Measurements from ENCODE around the gene P2RY8. TPM values are rescaled to one million over a fixed set of nuclear protein-coding genes. Genes with fewer than 3 reads are reported as not detected.
"Not testable (repeated sequence)": the region's sequence is repeated elsewhere in the genome, so short reads cannot be mapped to it uniquely, and the experiment has no call there.

Gene P2RY8
- total RNA-seq, 1 experiment from 2014 or later = not detected

DNA sequence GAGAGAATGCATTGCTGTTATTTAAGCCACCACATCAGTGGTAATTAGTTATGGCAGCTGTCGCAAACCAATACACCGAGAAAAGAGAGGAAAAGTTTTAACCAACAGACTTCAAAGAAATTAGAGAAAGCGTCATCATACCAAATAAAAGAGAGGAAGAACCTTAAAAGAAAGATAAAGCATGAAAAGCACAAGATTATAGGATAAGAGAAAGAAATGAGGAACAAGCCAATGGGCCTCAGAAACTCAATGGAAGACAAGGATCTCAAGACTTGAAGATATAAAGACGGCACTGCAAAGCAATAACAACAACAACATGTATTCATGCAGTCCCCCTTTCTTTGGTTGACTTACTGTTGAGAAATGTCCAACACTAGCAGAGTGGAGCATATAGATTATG is 61.5 kb downstream of the P2RY8 start:
- H3K27me3 ChIP-seq (replicated peaks; ENCODE audit: insufficient read depth, low read depth, low read length, poor library complexity) = no peaks in the 10 kb centered on the region
- intact Hi-C loops (cut with micrococcal nuclease; ENCODE audit: unreplicated experiment) = no loop called here
- BruUV-seq (replicated peaks) = no TSS peak
- CTCF ChIA-PET = no interaction called here
- H3K36me3 ChIP-seq (ENCODE audit: insufficient read depth, low read length, poor library complexity, severe bottlenecking) = no peaks in the 10 kb centered on the region
- no peak overlapping the region for H3K4me3 ChIP-seq (ENCODE audit: low read depth, low read length, poor library complexity, severe bottlenecking)
- H3K4me1 ChIP-seq (ENCODE audit: insufficient read depth, low read length, poor library complexity, severe bottlenecking) = no peaks in the 10 kb centered on the region
- POLR2A ChIA-PET (ENCODE audit: low non-redundant PET) = no interaction called here
- no peak overlapping the region for H3K27ac ChIP-seq (ENCODE audit: low read depth, low read length, poor library complexity, severe bottlenecking)
- no peak for DNase-seq (ENCODE audit: low spot score)
- H3K9me3 ChIP-seq (ENCODE audit: low read depth, low read length, poor library complexity, severe bottlenecking) = peaks cover 6% of the 10 kb centered on the region
- TF ChIP-seq CTCF (conservative IDR thresholded peaks at IDR 0.05; ENCODE audit: low read depth, low read length) (no peak), EZH2 (IDR thresholded peaks at IDR 0.05; ENCODE audit: borderline replicate concordance, low read depth, low read length, poor library complexity, severe bottlenecking) (no peak)

DNA sequence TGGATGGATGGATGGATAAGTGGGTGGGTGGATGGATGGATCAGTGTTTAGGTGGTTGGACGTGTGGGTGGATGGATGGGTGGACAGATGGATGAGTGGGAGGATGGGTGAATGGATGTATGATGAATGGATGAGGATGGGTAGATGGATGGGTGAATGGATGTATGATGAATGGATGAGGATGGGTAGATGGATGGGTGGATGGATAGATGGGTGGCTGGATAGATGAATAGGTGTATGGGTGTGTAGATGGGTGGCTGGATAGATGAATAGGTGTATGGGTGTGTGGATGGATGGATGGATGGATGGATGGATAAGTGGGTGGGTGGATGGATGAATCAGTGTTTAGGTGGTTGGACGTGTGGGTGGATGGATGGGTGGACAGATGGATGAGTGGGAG is 62.4 kb downstream of the P2RY8 start:
- intact Hi-C loops (cut with micrococcal nuclease; ENCODE audit: unreplicated experiment); CTCF ChIA-PET; H3K27me3 ChIP-seq (replicated peaks; ENCODE audit: insufficient read depth, low read depth, low read length, poor library complexity); BruUV-seq (replicated peaks); H3K4me1 ChIP-seq (ENCODE audit: insufficient read depth, low read length, poor library complexity, severe bottlenecking); H3K27ac ChIP-seq (ENCODE audit: low read depth, low read length, poor library complexity, severe bottlenecking); DNase-seq (ENCODE audit: low spot score); POLR2A ChIA-PET (ENCODE audit: low non-redundant PET); H3K9me3 ChIP-seq (ENCODE audit: low read depth, low read length, poor library complexity, severe bottlenecking); H3K4me3 ChIP-seq (ENCODE audit: low read depth, low read length, poor library complexity, severe bottlenecking); H3K36me3 ChIP-seq (ENCODE audit: insufficient read depth, low read length, poor library complexity, severe bottlenecking): not testable (repeated sequence)

GRCh38 chrX:1472975-1473374 is 64.0 kb downstream of the P2RY8 start:
- TF ChIP-seq CTCF (conservative IDR thresholded peaks at IDR 0.05; ENCODE audit: low read depth, low read length) (no peak), EZH2 (IDR thresholded peaks at IDR 0.05; ENCODE audit: borderline replicate concordance, low read depth, low read length, poor library complexity, severe bottlenecking) (no peak)
- CTCF ChIA-PET = no interaction called here
- DNase-seq (ENCODE audit: low spot score) = no peak
- no peaks in the 10 kb centered on the region for H3K36me3 ChIP-seq (ENCODE audit: insufficient read depth, low read length, poor library complexity, severe bottlenecking)
- no peaks in the 10 kb centered on the region for H3K4me1 ChIP-seq (ENCODE audit: insufficient read depth, low read length, poor library complexity, severe bottlenecking)
- intact Hi-C loops (cut with micrococcal nuclease; ENCODE audit: unreplicated experiment) = no loop called here
- peaks cover 4% of the 10 kb centered on the region for H3K27me3 ChIP-seq (replicated peaks; ENCODE audit: insufficient read depth, low read depth, low read length, poor library complexity)
- no peak overlapping the region for H3K27ac ChIP-seq (ENCODE audit: low read depth, low read length, poor library complexity, severe bottlenecking)
- no peaks in the 10 kb centered on the region for H3K9me3 ChIP-seq (ENCODE audit: low read depth, low read length, poor library complexity, severe bottlenecking)
- no TSS peak for BruUV-seq (replicated peaks)
- POLR2A ChIA-PET (ENCODE audit: low non-redundant PET) = no interaction called here
- H3K4me3 ChIP-seq (ENCODE audit: low read depth, low read length, poor library complexity, severe bottlenecking) = no peak overlapping the region

GRCh38 chrX:1468250-1468772 is 68.7 kb downstream of the P2RY8 start:
- Histone ChIP-seq H3K27ac (ENCODE audit: low read depth, low read length, poor library complexity, severe bottlenecking) (no peak overlapping the region), H3K9me3 (ENCODE audit: low read depth, low read length, poor library complexity, severe bottlenecking) (no peaks in the 10 kb centered on the region), H3K36me3 (ENCODE audit: insufficient read depth, low read length, poor library complexity, severe bottlenecking) (no peaks in the 10 kb centered on the region), H3K4me3 (ENCODE audit: low read depth, low read length, poor library complexity, severe bottlenecking) (no peak overlapping the region), H3K27me3 (replicated peaks; ENCODE audit: insufficient read depth, low read depth, low read length, poor library complexity) (peaks cover 47% of the 10 kb centered on the region), H3K4me1 (ENCODE audit: insufficient read depth, low read length, poor library complexity, severe bottlenecking) (no peaks in the 10 kb centered on the region)
- POLR2A ChIA-PET (ENCODE audit: low non-redundant PET) = no interaction called here
- peak; percentile 67 for DNase-seq (ENCODE audit: low spot score)
- intact Hi-C loops (cut with micrococcal nuclease; ENCODE audit: unreplicated experiment) = no loop called here
- TF ChIP-seq CTCF (conservative IDR thresholded peaks at IDR 0.05; ENCODE audit: low read depth, low read length) = no peak
- CTCF ChIA-PET = no interaction called here
- no TSS peak for BruUV-seq (replicated peaks)

All from A673 (cell line).